ENCODE data around the gene SNRNP70.
A peak's percentile ranks its signal among the peaks of the same experiment; 100 is the strongest.

The SNRNP70 gene

GRCh38 chr19:49103331-49104085 is 18.3 kb downstream of the SNRNP70 start:
- no peak for DNase-seq
- Mint-ChIP-seq H3K27ac (no peak overlapping the region), H3K36me3 (ENCODE audit: low read depth) (peaks cover 93% of the 10 kb centered on the region), H3K4me1 (ENCODE audit: low read depth) (peaks cover 7% of the 10 kb centered on the region), H3K27me3 (no peaks in the 10 kb centered on the region), H3K9me3 (no peaks in the 10 kb centered on the region), H3K4me3 (no peak overlapping the region)

- no peaks in the 10 kb centered on the region for H3K27me3 Mint-ChIP-seq
- peak overlapping the region; percentile 61 for H3K27ac Mint-ChIP-seq
- H3K4me3 Mint-ChIP-seq: no peak overlapping the region
- peaks cover 93% of the 10 kb centered on the region for H3K36me3 Mint-ChIP-seq (ENCODE audit: low read depth)
- DNase-seq: no peak
- peaks cover 7% of the 10 kb centered on the region for H3K4me1 Mint-ChIP-seq (ENCODE audit: low read depth)
- H3K9me3 Mint-ChIP-seq: no peaks in the 10 kb centered on the region
Measured at GRCh38 chr19:49104229-49104864, 19.1 kb downstream of the SNRNP70 start.

GRCh38 chr19:49106648-49107135 is 21.4 kb downstream of the SNRNP70 start:
- peaks cover 7% of the 10 kb centered on the region for H3K4me1 Mint-ChIP-seq (ENCODE audit: low read depth)
- no peaks in the 10 kb centered on the region for H3K27me3 Mint-ChIP-seq
- H3K36me3 Mint-ChIP-seq (ENCODE audit: low read depth): peaks cover 81% of the 10 kb centered on the region
- no peaks in the 10 kb centered on the region for H3K9me3 Mint-ChIP-seq
- DNase-seq: peak; percentile 78
- peak overlapping the region; percentile 68 for H3K27ac Mint-ChIP-seq
- no peak overlapping the region for H3K4me3 Mint-ChIP-seq

GRCh38 chr19:49107625-49108459 is 22.6 kb downstream of the SNRNP70 start:
- H3K27ac Mint-ChIP-seq: no peak overlapping the region
- DNase-seq: no peak
- no peak overlapping the region for H3K4me3 Mint-ChIP-seq
- H3K9me3 Mint-ChIP-seq: no peaks in the 10 kb centered on the region
- peaks cover 71% of the 10 kb centered on the region for H3K36me3 Mint-ChIP-seq (ENCODE audit: low read depth)
- peaks cover 9% of the 10 kb centered on the region for H3K4me1 Mint-ChIP-seq (ENCODE audit: low read depth)
- H3K27me3 Mint-ChIP-seq: no peaks in the 10 kb centered on the region

- H3K27ac Mint-ChIP-seq: no peak overlapping the region
- H3K36me3 Mint-ChIP-seq (ENCODE audit: low read depth): peaks cover 61% of the 10 kb centered on the region
- H3K4me3 Mint-ChIP-seq: no peak overlapping the region
- no peaks in the 10 kb centered on the region for H3K9me3 Mint-ChIP-seq
- peaks cover 18% of the 10 kb centered on the region for H3K4me1 Mint-ChIP-seq (ENCODE audit: low read depth)
- DNase-seq: no peak
- H3K27me3 Mint-ChIP-seq: no peaks in the 10 kb centered on the region
Measured at GRCh38 chr19:49109051-49109450, 23.8 kb downstream of the SNRNP70 start.

- Mint-ChIP-seq H3K9me3 (no peaks in the 10 kb centered on the region), H3K4me3 (no peak overlapping the region), H3K4me1 (ENCODE audit: low read depth) (peaks cover 18% of the 10 kb centered on the region), H3K27ac (no peak overlapping the region), H3K27me3 (no peaks in the 10 kb centered on the region), H3K36me3 (ENCODE audit: low read depth) (peaks cover 55% of the 10 kb centered on the region)
- DNase-seq: no peak
Measured at GRCh38 chr19:49109569-49110233, 24.4 kb downstream of the SNRNP70 start.

- no peak overlapping the region for H3K27ac Mint-ChIP-seq
- H3K4me3 Mint-ChIP-seq: no peak overlapping the region
- no peak for DNase-seq
Measured at GRCh38 chr19:49110567-49110966, 25.3 kb downstream of the SNRNP70 start.

GRCh38 chr19:49111218-49111998 is 26.2 kb downstream of the SNRNP70 start:
- Mint-ChIP-seq H3K27me3 (no peaks in the 10 kb centered on the region), H3K27ac (no peak overlapping the region), H3K4me1 (ENCODE audit: low read depth) (peaks cover 22% of the 10 kb centered on the region), H3K36me3 (ENCODE audit: low read depth) (peaks cover 38% of the 10 kb centered on the region), H3K4me3 (no peak overlapping the region), H3K9me3 (no peaks in the 10 kb centered on the region)
- no peak for DNase-seq

More at GRCh38 chr19:49110567-49110966, 25.3 kb downstream of the SNRNP70 start:
- Mint-ChIP-seq H3K36me3 (ENCODE audit: low read depth) (peaks cover 46% of the 10 kb centered on the region), H3K9me3 (no peaks in the 10 kb centered on the region), H3K27me3 (no peaks in the 10 kb centered on the region), H3K4me1 (ENCODE audit: low read depth) (peaks cover 22% of the 10 kb centered on the region)

GRCh38 chr19:49113762-49114629 is 28.7 kb downstream of the SNRNP70 start, which contains the start of gene LIN7B:
Gene LIN7B, plus strand, starts transcription at chr19:49114370. Its CDS starts 35 bp downstream, at chr19:49114405.
- Mint-ChIP-seq H3K27ac (peak within 1 kb of the TSS; percentile 34), H3K36me3 (ENCODE audit: low read depth) (peaks cover 18% of the 10 kb centered on the region), H3K27me3 (no peaks in the 10 kb centered on the region), H3K9me3 (no peaks in the 10 kb centered on the region), H3K4me1 (ENCODE audit: low read depth) (peaks cover 32% of the 10 kb centered on the region), H3K4me3 (peak within 1 kb of the TSS; percentile 79)
- DNase-seq: peak; percentile 89

- Mint-ChIP-seq H3K27me3 (peaks cover under 1% of the 10 kb centered on the region), H3K9me3 (no peaks in the 10 kb centered on the region), H3K4me1 (ENCODE audit: low read depth) (peaks cover 32% of the 10 kb centered on the region), H3K27ac (no peak overlapping the region), H3K36me3 (ENCODE audit: low read depth) (peaks cover 10% of the 10 kb centered on the region), H3K4me3 (peak overlapping the region; percentile 75)
- peak; percentile 74 for DNase-seq
Measured at GRCh38 chr19:49114630-49115363, 29.5 kb downstream of the SNRNP70 start.

GRCh38 chr19:49116544-49116943 is 31.3 kb downstream of the SNRNP70 start:
- DNase-seq: no peak
- H3K4me3 Mint-ChIP-seq: peak overlapping the region; percentile 30
- H3K4me1 Mint-ChIP-seq (ENCODE audit: low read depth): peaks cover 39% of the 10 kb centered on the region
- H3K27ac Mint-ChIP-seq: no peak overlapping the region
- peaks cover 11% of the 10 kb centered on the region for H3K27me3 Mint-ChIP-seq
- H3K9me3 Mint-ChIP-seq: no peaks in the 10 kb centered on the region
- H3K36me3 Mint-ChIP-seq (ENCODE audit: low read depth): peaks cover 6% of the 10 kb centered on the region
